SU-DHL-6 (cell line): ENCODE results near the gene HAGH.

Experiments used
- H2AFZ ChIP-seq: fragments of 200-600 bp; sonication (generic); 2 replicates; pipeline ENCODE4 v1.6.1; 2014; ENCODE audit warnings: low read depth, mild to moderate bottlenecking, moderate library complexity, mixed read lengths, antibody characterized with exemption, low read length; ENCODE audit not compliant: severe bottlenecking
- H3F3A ChIP-seq: fragments of 200-600 bp; shearing (Covaris generic); 2 replicates; pipeline ENCODE4 v1.6.0; 2016; ENCODE audit warnings: antibody characterized with exemption, mild to moderate bottlenecking; ENCODE audit not compliant: insufficient read depth
- H3K27ac ChIP-seq: fragments of 200-600 bp; sonication (generic); 2 replicates; pipeline ENCODE4 v1.5.1; 2016; ENCODE audit warnings: low read depth, mild to moderate bottlenecking, low read length, moderate library complexity, mixed read lengths
- H3K27me3 ChIP-seq: fragments of 200-600 bp; sonication (generic), shearing (Covaris generic); 2 replicates; pipeline ENCODE4 v1.6.0; 2014; ENCODE audit warnings: mild to moderate bottlenecking, low read length
- H3K36me3 ChIP-seq: fragments of 200-600 bp; sonication (generic); 2 replicates; pipeline ENCODE4 v1.6.1; 2014; ENCODE audit warnings: mild to moderate bottlenecking, low read length, mixed read lengths
- H3K4me2 ChIP-seq: fragments of 300-600, 200-600 bp; shearing (Covaris generic), sonication (generic); 2 replicates; pipeline ENCODE4 v1.6.0; 2014; ENCODE audit warnings: low read length, low read depth, mild to moderate bottlenecking; ENCODE audit not compliant: poor library complexity, severe bottlenecking
- H3K4me3 ChIP-seq: fragments of 200-600 bp; sonication (generic); 2 replicates; pipeline ENCODE4 v1.5.1; 2014; ENCODE audit warnings: antibody characterized with exemption, low read length, mild to moderate bottlenecking, mixed read lengths; ENCODE audit not compliant: insufficient read depth, poor library complexity, severe bottlenecking
- H3K79me2 ChIP-seq: fragments of 200-600 bp; sonication (generic); 2 replicates; pipeline ENCODE4 v1.6.1; 2014; ENCODE audit warnings: mild to moderate bottlenecking, low read length, moderate library complexity; ENCODE audit not compliant: insufficient read depth
- H3K9ac ChIP-seq: fragments of 200-600 bp; sonication (generic); 2 replicates; pipeline ENCODE4 v1.7.0; 2014; ENCODE audit warnings: mild to moderate bottlenecking, low read length
- H3K9me2 ChIP-seq: fragments of 200-600 bp; sonication (generic); replicated peaks from 2 replicates; pipeline ENCODE4 v1.6.1; 2014; ENCODE audit warnings: low read length; ENCODE audit not compliant: insufficient read depth
- H3K9me3 ChIP-seq: fragments of 200-600 bp; sonication (generic); 2 replicates; pipeline ENCODE4 v1.6.1; 2014; ENCODE audit warnings: low read length, mixed read lengths; ENCODE audit not compliant: insufficient read depth
- H4K20me1 ChIP-seq: fragments of 200-600 bp; sonication (generic); 2 replicates; pipeline ENCODE4 v1.6.1; 2014; ENCODE audit warnings: low read depth, mild to moderate bottlenecking, antibody characterized with exemption, low read length, moderate library complexity, mixed read lengths
- EZH2phosphoT487 ChIP-seq: fragments of 200-600 bp; sonication (generic), shearing (Covaris generic); conservative IDR thresholded peaks from 2 replicates; pipeline ENCODE4 v1.6.1; 2018; ENCODE audit warnings: mild to moderate bottlenecking, antibody characterized with exemption, low read length, moderate library complexity, mixed read lengths
- TF ChIP-seq, protein P1 (sequence below): fragments of 200-600 bp; sonication (generic); IDR thresholded peaks from one replicate; pipeline ENCODE4 v1.5.1; 2017; ENCODE audit warnings: antibody characterized with exemption, mild to moderate bottlenecking, low read length, moderate library complexity; ENCODE audit not compliant: insufficient read depth, poor library complexity, severe bottlenecking

HAGH gene

DNA sequence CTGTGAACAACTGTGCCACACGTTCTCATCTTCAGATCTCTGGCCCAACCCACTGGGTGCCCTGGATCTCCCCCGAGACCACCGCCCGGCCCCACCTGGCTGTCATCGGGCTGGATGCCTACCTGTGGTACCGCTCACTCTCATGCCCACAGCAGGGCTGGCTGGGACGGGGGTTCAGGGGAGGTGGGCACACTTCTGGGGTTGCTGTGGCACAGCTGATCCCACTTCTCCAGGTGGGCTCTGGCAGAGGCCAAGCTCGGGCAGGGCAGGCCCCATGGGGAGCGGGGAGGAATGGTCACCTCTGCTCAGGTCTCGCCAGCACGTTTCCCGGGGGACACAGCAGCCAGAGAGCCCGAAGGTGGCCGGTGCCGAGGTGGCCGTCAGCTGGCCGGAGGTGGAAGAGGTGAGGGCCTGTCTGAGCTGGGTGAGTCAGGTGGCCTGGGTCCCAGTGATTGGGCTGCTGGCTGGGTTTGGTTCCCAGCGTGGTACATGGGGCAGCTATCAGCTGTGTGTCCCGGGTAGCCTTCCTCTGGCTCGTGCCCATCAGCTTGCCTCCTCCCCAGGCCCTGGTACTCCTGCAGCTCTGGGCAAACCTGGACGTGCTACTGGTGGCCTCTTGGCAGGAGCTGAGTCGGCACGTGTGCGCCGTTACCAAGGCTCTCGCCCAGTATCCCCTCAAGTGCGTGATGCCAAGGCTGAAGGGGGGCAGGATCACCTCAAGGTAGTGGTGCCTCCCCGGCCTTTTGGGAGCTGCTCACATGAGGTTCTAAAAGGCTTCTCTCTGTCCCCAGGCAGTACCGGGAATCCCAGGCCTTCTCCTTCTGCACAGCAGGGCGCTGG is 51.4 kb downstream of the HAGH start:
- Histone ChIP-seq H3K36me3 (no peaks in the 10 kb centered on the region), H3K9ac (no peak overlapping the region), H2AFZ (no peak overlapping the region), H3K79me2 (peaks cover 16% of the 10 kb centered on the region), H3K4me2 (no peak overlapping the region), H3K27ac (no peak overlapping the region), H4K20me1 (no peaks in the 10 kb centered on the region), H3K4me3 (no peak overlapping the region), H3K9me2 (no peaks in the 10 kb centered on the region), H3K9me3 (no peaks in the 10 kb centered on the region), H3F3A (peaks cover 12% of the 10 kb centered on the region; the same call in 1 of the 2 replicates), H3K27me3 (no peaks in the 10 kb centered on the region)
- TF ChIP-seq EZH2phosphoT487: no peak
- TF ChIP-seq, protein P1, sequence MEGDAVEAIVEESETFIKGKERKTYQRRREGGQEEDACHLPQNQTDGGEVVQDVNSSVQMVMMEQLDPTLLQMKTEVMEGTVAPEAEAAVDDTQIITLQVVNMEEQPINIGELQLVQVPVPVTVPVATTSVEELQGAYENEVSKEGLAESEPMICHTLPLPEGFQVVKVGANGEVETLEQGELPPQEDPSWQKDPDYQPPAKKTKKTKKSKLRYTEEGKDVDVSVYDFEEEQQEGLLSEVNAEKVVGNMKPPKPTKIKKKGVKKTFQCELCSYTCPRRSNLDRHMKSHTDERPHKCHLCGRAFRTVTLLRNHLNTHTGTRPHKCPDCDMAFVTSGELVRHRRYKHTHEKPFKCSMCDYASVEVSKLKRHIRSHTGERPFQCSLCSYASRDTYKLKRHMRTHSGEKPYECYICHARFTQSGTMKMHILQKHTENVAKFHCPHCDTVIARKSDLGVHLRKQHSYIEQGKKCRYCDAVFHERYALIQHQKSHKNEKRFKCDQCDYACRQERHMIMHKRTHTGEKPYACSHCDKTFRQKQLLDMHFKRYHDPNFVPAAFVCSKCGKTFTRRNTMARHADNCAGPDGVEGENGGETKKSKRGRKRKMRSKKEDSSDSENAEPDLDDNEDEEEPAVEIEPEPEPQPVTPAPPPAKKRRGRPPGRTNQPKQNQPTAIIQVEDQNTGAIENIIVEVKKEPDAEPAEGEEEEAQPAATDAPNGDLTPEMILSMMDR: no peak

DNA sequence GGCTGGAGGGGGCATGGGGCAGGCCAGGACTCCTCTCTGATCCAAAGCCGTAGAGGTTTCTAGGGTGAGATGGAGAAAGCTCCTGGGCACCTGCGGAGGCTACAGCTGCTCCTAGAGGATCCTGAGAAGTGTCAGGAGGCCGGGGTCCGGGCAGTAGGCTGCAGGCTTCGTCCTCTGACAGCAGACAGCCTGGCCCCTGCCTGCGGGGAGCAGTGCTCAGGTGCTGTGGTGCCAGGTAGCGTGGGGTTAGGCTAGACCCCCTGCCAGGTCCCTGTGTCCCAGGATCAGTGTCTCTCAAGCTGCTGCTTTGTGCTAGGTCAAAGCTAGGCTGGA is 52.2 kb downstream of the HAGH start:
- H3K4me2 ChIP-seq: peak overlapping the region; percentile 95
- H3K4me3 ChIP-seq: peak overlapping the region; percentile 90
- H3K9ac ChIP-seq: peak overlapping the region; percentile 93
- no peaks in the 10 kb centered on the region for H3K36me3 ChIP-seq
- H3K9me2 ChIP-seq: no peaks in the 10 kb centered on the region
- H3K9me3 ChIP-seq: no peaks in the 10 kb centered on the region
- H3K79me2 ChIP-seq: peaks cover 16% of the 10 kb centered on the region
- no peaks in the 10 kb centered on the region for H4K20me1 ChIP-seq
- H3F3A ChIP-seq: peaks cover 16% of the 10 kb centered on the region; the same call in 1 of the 2 replicates
- no peaks in the 10 kb centered on the region for H3K27me3 ChIP-seq
- H3K27ac ChIP-seq: no peak overlapping the region
- TF ChIP-seq, protein P1: no peak
- no peak for TF ChIP-seq EZH2phosphoT487
- no peak overlapping the region for H2AFZ ChIP-seq

DNA sequence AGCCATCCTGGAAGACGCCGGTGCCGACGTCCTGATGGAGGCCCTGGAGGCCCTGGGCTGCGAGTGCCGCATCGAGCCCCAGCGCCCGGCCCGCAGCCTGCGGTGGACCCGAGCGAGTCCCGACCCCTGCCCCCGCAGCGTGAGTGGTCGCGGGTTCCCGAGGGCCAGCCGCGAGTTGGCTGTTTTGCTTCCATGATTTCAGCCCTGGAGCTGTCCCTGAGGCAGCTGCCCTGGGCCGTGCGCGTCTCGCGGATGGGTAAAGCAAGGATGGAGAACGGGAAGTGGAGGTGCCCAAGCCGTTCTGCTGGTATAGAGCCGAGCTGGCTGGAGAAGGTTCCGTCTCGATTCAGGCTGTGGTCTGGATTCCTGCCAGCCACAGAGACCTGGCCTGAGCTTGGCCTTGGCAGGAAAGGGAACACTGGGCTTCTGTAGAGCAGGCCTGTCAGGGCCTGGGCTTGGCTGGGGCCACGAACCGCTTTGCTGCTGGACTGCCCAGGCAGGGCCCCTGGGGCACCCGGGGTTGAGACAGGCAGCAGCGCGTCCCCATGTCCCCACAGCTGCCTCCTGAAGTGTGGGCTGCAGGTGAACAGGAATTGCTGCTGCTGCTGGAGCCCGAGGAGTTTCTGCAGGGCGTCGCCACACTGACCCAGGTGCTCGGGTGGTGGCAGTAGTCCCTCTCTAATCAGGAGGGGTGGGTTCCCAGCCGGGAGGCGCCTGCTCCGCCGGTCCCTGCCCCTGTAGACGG is 52.8 kb downstream of the HAGH start:
- peak overlapping the region; percentile 84 for H3K27ac ChIP-seq
- no peaks in the 10 kb centered on the region for H4K20me1 ChIP-seq
- no peaks in the 10 kb centered on the region for H3K9me3 ChIP-seq
- peak overlapping the region; percentile 90 for H3K4me3 ChIP-seq
- H3K79me2 ChIP-seq: peaks cover 16% of the 10 kb centered on the region
- peak overlapping the region; percentile 95 for H3K4me2 ChIP-seq
- H3F3A ChIP-seq: peaks cover 16% of the 10 kb centered on the region; the same call in 1 of the 2 replicates
- TF ChIP-seq, protein P1: no peak
- no peak for TF ChIP-seq EZH2phosphoT487
- H3K9ac ChIP-seq: peak overlapping the region; percentile 93
- H3K9me2 ChIP-seq: no peaks in the 10 kb centered on the region
- no peaks in the 10 kb centered on the region for H3K36me3 ChIP-seq
- H3K27me3 ChIP-seq: no peaks in the 10 kb centered on the region
- H2AFZ ChIP-seq: peak overlapping the region; percentile 37
